Measurements from ENCODE around the gene GTF2E1.
"Not testable (repeated sequence)": the region's sequence is repeated elsewhere in the genome, so short reads cannot be mapped to it uniquely, and the experiment has no call there.

Gene GTF2E1

GRCh38 chr3:120726791-120727190 lies 15.8 kb upstream of the GTF2E1 start:
- H3K27ac ChIP-seq = no peak overlapping the region
- peaks cover 7% of the 10 kb centered on the region for H3K9me3 ChIP-seq
- peaks cover 22% of the 10 kb centered on the region for H3K36me3 ChIP-seq
- H4K20me1 ChIP-seq = no peaks in the 10 kb centered on the region
- no peaks in the 10 kb centered on the region for H3K27me3 ChIP-seq
- H3K4me1 ChIP-seq = no peaks in the 10 kb centered on the region
- H3K9ac ChIP-seq = no peak overlapping the region
- TF ChIP-seq Cebpa-rat (IDR thresholded peaks at IDR 0.05) = no peak
- no peak overlapping the region for H3K4me3 ChIP-seq
- H3K4me2 ChIP-seq = no peak overlapping the region

GRCh38 chr3:120730576-120731542 lies 11.7 kb upstream of the GTF2E1 start:
- Histone ChIP-seq H3K9me3 (peaks cover 9% of the 10 kb centered on the region), H4K20me1 (no peaks in the 10 kb centered on the region), H3K36me3 (peaks cover 17% of the 10 kb centered on the region), H3K4me2 (no peak overlapping the region), H3K4me1 (no peaks in the 10 kb centered on the region), H3K27ac (no peak overlapping the region), H3K4me3 (no peak overlapping the region), H3K9ac (no peak overlapping the region), H3K27me3 (no peaks in the 10 kb centered on the region)
- TF ChIP-seq Cebpa-rat (IDR thresholded peaks at IDR 0.05) = no peak

- H4K20me1 ChIP-seq, H3K27me3 ChIP-seq, H3K9ac ChIP-seq, H3K27ac ChIP-seq, H3K4me2 ChIP-seq, H3K4me3 ChIP-seq: not testable (repeated sequence)
- Histone ChIP-seq H3K4me1 (peaks cover 14% of the 10 kb centered on the region), H3K36me3 (peaks cover 17% of the 10 kb centered on the region), H3K9me3 (peaks cover 22% of the 10 kb centered on the region)
Measured at GRCh38 chr3:120738006-120738405, 4.5 kb upstream of the GTF2E1 start.

- Histone ChIP-seq H3K4me1 (peaks cover 25% of the 10 kb centered on the region), H3K36me3 (peaks cover 19% of the 10 kb centered on the region), H3K4me2 (peak overlapping the region; percentile 65), H3K9me3 (peaks cover 17% of the 10 kb centered on the region), H3K27me3 (no peaks in the 10 kb centered on the region), H3K27ac (no peak overlapping the region), H4K20me1 (peaks cover 8% of the 10 kb centered on the region; the same call in 1 of the 2 replicates), H3K9ac (peak overlapping the region; percentile 88; the same call in 1 of the 2 replicates), H3K4me3 (peak overlapping the region; percentile 84)
- TF ChIP-seq Cebpa-rat (IDR thresholded peaks at IDR 0.05) = no peak
Measured at GRCh38 chr3:120741320-120741719, 1.2 kb upstream of the GTF2E1 start.

- no peak for TF ChIP-seq Cebpa-rat (IDR thresholded peaks at IDR 0.05)
- Histone ChIP-seq H3K4me3 (peak overlapping the region; percentile 84), H3K9me3 (peaks cover 17% of the 10 kb centered on the region), H3K4me1 (peaks cover 25% of the 10 kb centered on the region), H3K27ac (peak overlapping the region; percentile 94), H3K36me3 (peaks cover 24% of the 10 kb centered on the region), H4K20me1 (peaks cover 8% of the 10 kb centered on the region; the same call in 1 of the 2 replicates), H3K27me3 (no peaks in the 10 kb centered on the region), H3K4me2 (peak overlapping the region; percentile 65), H3K9ac (peak overlapping the region; percentile 88)
Measured at GRCh38 chr3:120741837-120742197, 727 bp upstream of the GTF2E1 start.

- peaks cover 8% of the 10 kb centered on the region; the same call in 1 of the 2 replicates for H4K20me1 ChIP-seq
- H3K36me3 ChIP-seq = peaks cover 14% of the 10 kb centered on the region
- peak overlapping the region; percentile 69 for H3K27ac ChIP-seq
- peaks cover 25% of the 10 kb centered on the region for H3K4me1 ChIP-seq
- peak overlapping the region; percentile 95 for H3K4me2 ChIP-seq
- no peak for TF ChIP-seq Cebpa-rat (IDR thresholded peaks at IDR 0.05)
- peak overlapping the region; percentile 84 for H3K4me3 ChIP-seq
- H3K9me3 ChIP-seq = peaks cover 12% of the 10 kb centered on the region
- peak overlapping the region; percentile 88 for H3K9ac ChIP-seq
- no peaks in the 10 kb centered on the region for H3K27me3 ChIP-seq
Measured at GRCh38 chr3:120742849-120743365, 363 bp downstream of the GTF2E1 start.

- Histone ChIP-seq H3K4me3 (peak overlapping the region; percentile 84), H3K27ac (peak overlapping the region; percentile 69; the same call in 1 of the 2 replicates), H3K9ac (peak overlapping the region; percentile 88), H4K20me1 (peaks cover 8% of the 10 kb centered on the region; the same call in 1 of the 2 replicates), H3K9me3 (peaks cover 7% of the 10 kb centered on the region), H3K4me2 (peak overlapping the region; percentile 95), H3K27me3 (no peaks in the 10 kb centered on the region), H3K4me1 (peaks cover 25% of the 10 kb centered on the region), H3K36me3 (peaks cover 8% of the 10 kb centered on the region; the same call in 1 of the 2 replicates)
- TF ChIP-seq Cebpa-rat (IDR thresholded peaks at IDR 0.05) = no peak
Measured at GRCh38 chr3:120743556-120744195, 1.1 kb downstream of the GTF2E1 start.

- Histone ChIP-seq H3K4me2 (no peak overlapping the region), H3K27ac (no peak overlapping the region), H4K20me1 (peaks cover 8% of the 10 kb centered on the region; the same call in 1 of the 2 replicates), H3K4me1 (peaks cover 24% of the 10 kb centered on the region), H3K36me3 (peaks cover 11% of the 10 kb centered on the region), H3K9ac (no peak overlapping the region), H3K27me3 (no peaks in the 10 kb centered on the region), H3K9me3 (peaks cover 7% of the 10 kb centered on the region), H3K4me3 (no peak overlapping the region)
- TF ChIP-seq Cebpa-rat (IDR thresholded peaks at IDR 0.05) = no peak
Measured at GRCh38 chr3:120745466-120745865, 2.9 kb downstream of the GTF2E1 start.

GRCh38 chr3:120749843-120750242 lies 7.3 kb downstream of the GTF2E1 start:
- no peak overlapping the region for H3K9ac ChIP-seq

More at GRCh38 chr3:120749843-120750242, 7.3 kb downstream of the GTF2E1 start:
- H4K20me1 ChIP-seq = 0 out of 2 replicates have a peak, but pooled peaks cover 13% of the 10 kb centered on the region
- H3K4me3 ChIP-seq = no peak overlapping the region
- H3K4me2 ChIP-seq = no peak overlapping the region
- H3K9me3 ChIP-seq = peaks cover 7% of the 10 kb centered on the region
- no peak overlapping the region for H3K27ac ChIP-seq
- no peaks in the 10 kb centered on the region for H3K27me3 ChIP-seq
- no peaks in the 10 kb centered on the region for H3K4me1 ChIP-seq
- peaks cover 39% of the 10 kb centered on the region for H3K36me3 ChIP-seq
- TF ChIP-seq Cebpa-rat (IDR thresholded peaks at IDR 0.05) = no peak
